Adrenal gland (tissue), 12 donors: Measurements from ENCODE around the gene AP4B1. TPM values are rescaled to one million over a fixed set of nuclear protein-coding genes. Genes with fewer than 3 reads are reported as not detected.

ENCODE experiments used
- DNase-seq, 7 donors: peaks; one replicate each; pipeline ENCODE4 v3.0.0-alpha.2; 2019 to 2020
- H3K27ac ChIP-seq, 5 donors: fragments of 200-600 bp; sonication (generic) in 4 of 5; 1 replicate in 3 of 5; 2 replicates in 2 of 5; pipeline versions ENCODE4 v1.5.1 to v1.8.0; 2016 to 2020; ENCODE audit warnings: mild to moderate bottlenecking in 1 of 5
- H3K27me3 ChIP-seq: fragments of 200-600 bp; 2 replicates; pipeline ENCODE4 v1.8.0; 2021
- H3K36me3 ChIP-seq, 2 donors: fragments of 200-600 bp; replicated peaks in 1 of 2; 1 replicate in 1 of 2; 2 replicates in 1 of 2; pipeline versions ENCODE4 v1.5.1 to v1.8.0; 2018 to 2022
- H3K4me1 ChIP-seq, 2 donors: fragments of 200-600 bp; replicated peaks in 1 of 2; 1 replicate in 1 of 2; 2 replicates in 1 of 2; pipeline versions ENCODE4 v1.5.1 to v1.8.0; 2018 to 2021
- H3K4me3 ChIP-seq, 4 donors: fragments of 200-600 bp; sonication (generic) in 3 of 4; one replicate each; pipeline ENCODE4 v1.5.1; 2016 to 2018
- H3K9me3 ChIP-seq, 3 donors: fragments of 200-600 bp; sonication (generic) in 1 of 3; replicated peaks in 1 of 3; 1 replicate in 2 of 3; 2 replicates in 1 of 3; pipeline versions ENCODE4 v1.5.1 to v1.8.0; 2016 to 2021
- CTCF ChIP-seq, 6 experiments: fragments of 450-650 bp in 4 of 6; fragments of 200-600 bp in 2 of 6; sonication (generic) in 1 of 6; IDR thresholded peaks; 1 replicate in 5 of 6; 2 replicates in 1 of 6; pipeline versions ENCODE4 v1.5.1 to v1.8.0; 2016 to 2021; ENCODE audit warnings: antibody characterized with exemption in 6 of 6, mild to moderate bottlenecking in 2 of 6, moderate library complexity in 1 of 6
- POLR2A ChIP-seq, 2 donors: fragments of 450-650 bp; IDR thresholded peaks; one replicate each; pipeline ENCODE4 v1.6.1; 2017; ENCODE audit warnings: antibody characterized with exemption in 2 of 2, mild to moderate bottlenecking in 2 of 2, moderate library complexity in 1 of 2
- WGBS, 4 donors: extraction: QIAGEN DNeasy Blood & Tissue Kit in 2 of 4; methylation state at CpG; one replicate each; pipeline versions ENCODE4 v1.1.5 to v1.1.7; 2013 to 2017; 5-methylcytosine and 5-hydroxymethylcytosine counted together
- intact Hi-C, 2 donors: fragments of 100-400 bp; cut with DNase I; formaldehyde crosslinking; loops; one replicate each; pipeline versions ENCODE4 v1.14.1 to v1.15.0; 2022 to 2023
- polyA plus RNA-seq, 3 donors: library from polyadenylated mRNA; stranded (reverse); fragments of 200-250 nt in 2 of 3; fragments of 350-450 nt in 1 of 3; fragmentation: Illumina TruSeq in 1 of 3; extraction: RNeasy Lipid Tissue Mini Kit (QIAGEN cat#74804) in 1 of 3; gene quantifications; one replicate each; pipeline ENCODE4 v1.2.3, GENCODE V29; 2013 to 2014
- total RNA-seq, 9 donors: library from RNA; depleted of rRNA in 4 of 9; stranded (reverse); fragments of >200 nt in 4 of 9; fragments of 120-200 nt in 1 of 9; fragmentation: NEBNext Ultra II Directional in 1 of 9; extraction: Animal tissue kit (Norgen Biotek cat#: 25700) in 1 of 9; gene quantifications; one replicate each; pipeline versions ENCODE4 v1.1.0 to v1.2.4, GENCODE V29; 2013 to 2023
- donor health status: healthy with polysubstance abuse.
- donor health status: Bipolar disorder and iron deficiency.
- donor health status: DM: yes; HTN: yes; CAD: no.
- donor health status: DM: no; HTN: no; CAD: no.
- donor health status: DM: no; HTN: no; CAD: no.
- donor health status: DM: yes; HTN: yes; CAD: no.

AP4B1 gene
- total and polyA plus RNA-seq, 12 donors, result 9.8 to 24.7 (median 15.9) TPM

- intact Hi-C loops, result no loop called here
- Histone ChIP-seq H3K27me3 (no peaks in the 10 kb centered on the region), H3K27ac (peak overlapping the region; percentile 69 to 100 (median 95)), H3K9me3 (no peaks in the 10 kb centered on the region), H3K36me3 (no peaks in the 10 kb centered on the region), H3K4me3 (peak overlapping the region in 3 of 4 donors; percentile 89 to 99 (median 98)), H3K4me1 (peaks cover 24 to 37% of the 10 kb centered on the region in 2 donors)
- DNase-seq, result no peak
- no peak for TF ChIP-seq CTCF (IDR thresholded peaks at IDR 0.05)
- no peak for TF ChIP-seq POLR2A (IDR thresholded peaks at IDR 0.05)
- WGBS, 4 donors, result 18 to 26% (median 22%) methylated on average over 6 of the region's 6 CpGs
Measured at GRCh38 chr1:113928187-113928930, 23.8 kb upstream of the AP4B1 start.

- no peak for DNase-seq
- H3K4me1 ChIP-seq, result peaks cover 7% of the 10 kb centered on the region in 2 donors
- no peaks in the 10 kb centered on the region for H3K27me3 ChIP-seq
- H3K9me3 ChIP-seq, result no peaks in the 10 kb centered on the region
- intact Hi-C loops, result no loop called here
- no peak for TF ChIP-seq POLR2A (IDR thresholded peaks at IDR 0.05)
- TF ChIP-seq CTCF (IDR thresholded peaks at IDR 0.05), result no peak
- no peak overlapping the region for H3K27ac ChIP-seq
- no peak overlapping the region for H3K4me3 ChIP-seq
- 88 to 94% (median 93%) methylated on average over 2 of the region's 2 CpGs for WGBS, 4 donors
- H3K36me3 ChIP-seq, result no peaks in the 10 kb centered on the region
Measured at GRCh38 chr1:113924473-113924872, 19.9 kb upstream of the AP4B1 start.

GRCh38 chr1:113922957-113923356, 18.4 kb upstream of the AP4B1 start:
- WGBS, 4 donors, result 69 to 94% (median 91%) methylated on average over 4 of the region's 4 CpGs
- H3K27me3 ChIP-seq, result no peaks in the 10 kb centered on the region
- H3K9me3 ChIP-seq, result no peaks in the 10 kb centered on the region
- H3K4me1 ChIP-seq, result no peaks in the 10 kb centered on the region
- no peaks in the 10 kb centered on the region for H3K36me3 ChIP-seq
- no peak for DNase-seq
- intact Hi-C loops, result no loop called here
- no peak overlapping the region for H3K4me3 ChIP-seq
- TF ChIP-seq POLR2A (IDR thresholded peaks at IDR 0.05) (no peak), CTCF (IDR thresholded peaks at IDR 0.05) (no peak)
- H3K27ac ChIP-seq, result no peak overlapping the region

GRCh38 chr1:113918243-113918642, 13.6 kb upstream of the AP4B1 start:
- H3K4me3 ChIP-seq, result no peak overlapping the region
- no peak for DNase-seq
- no peaks in the 10 kb centered on the region for H3K9me3 ChIP-seq
- H3K4me1 ChIP-seq, result no peaks in the 10 kb centered on the region
- TF ChIP-seq POLR2A (IDR thresholded peaks at IDR 0.05) (no peak), CTCF (IDR thresholded peaks at IDR 0.05) (no peak)
- intact Hi-C loops, result loop anchor here in 1 of 2 donors (10.0 kb wide), 1 partner anchor 93 kb away; no protein-coding TSS in a partner anchor
- no peaks in the 10 kb centered on the region for H3K36me3 ChIP-seq
- no peaks in the 10 kb centered on the region for H3K27me3 ChIP-seq
- H3K27ac ChIP-seq, result no peak overlapping the region
